ENCODE results near the gene PYDC2.
"Not testable (repeated sequence)": the region's sequence is repeated elsewhere in the genome, so short reads cannot be mapped to it uniquely, and the experiment has no call there.

PYDC2 gene

DNA sequence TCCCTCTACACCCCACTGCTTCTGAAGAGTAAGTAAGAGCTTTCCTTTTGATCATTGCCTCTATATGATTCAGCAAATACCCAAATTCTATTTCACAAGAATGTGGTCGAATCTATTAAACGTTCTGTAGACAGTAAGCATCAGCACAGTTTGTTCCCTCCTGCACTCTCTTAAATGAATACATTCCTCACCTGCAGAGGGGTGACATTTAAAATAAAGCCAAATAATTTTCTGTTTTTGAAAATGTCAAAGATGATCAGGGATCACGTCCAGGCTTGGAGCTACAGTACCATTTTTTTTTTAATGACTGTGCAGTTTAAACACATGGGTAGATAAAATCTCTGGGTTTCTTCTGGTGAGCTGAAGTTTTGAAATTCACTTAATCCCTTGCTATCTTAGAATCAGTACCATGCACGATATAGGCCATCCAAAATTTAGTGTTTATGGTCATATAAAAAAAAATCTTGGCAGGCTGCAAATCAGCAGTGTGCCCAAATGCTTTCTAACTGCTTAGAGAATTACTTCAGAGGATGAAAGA, 12.8 kb downstream of the PYDC2 start:
- TF ChIP-seq, protein P1, sequence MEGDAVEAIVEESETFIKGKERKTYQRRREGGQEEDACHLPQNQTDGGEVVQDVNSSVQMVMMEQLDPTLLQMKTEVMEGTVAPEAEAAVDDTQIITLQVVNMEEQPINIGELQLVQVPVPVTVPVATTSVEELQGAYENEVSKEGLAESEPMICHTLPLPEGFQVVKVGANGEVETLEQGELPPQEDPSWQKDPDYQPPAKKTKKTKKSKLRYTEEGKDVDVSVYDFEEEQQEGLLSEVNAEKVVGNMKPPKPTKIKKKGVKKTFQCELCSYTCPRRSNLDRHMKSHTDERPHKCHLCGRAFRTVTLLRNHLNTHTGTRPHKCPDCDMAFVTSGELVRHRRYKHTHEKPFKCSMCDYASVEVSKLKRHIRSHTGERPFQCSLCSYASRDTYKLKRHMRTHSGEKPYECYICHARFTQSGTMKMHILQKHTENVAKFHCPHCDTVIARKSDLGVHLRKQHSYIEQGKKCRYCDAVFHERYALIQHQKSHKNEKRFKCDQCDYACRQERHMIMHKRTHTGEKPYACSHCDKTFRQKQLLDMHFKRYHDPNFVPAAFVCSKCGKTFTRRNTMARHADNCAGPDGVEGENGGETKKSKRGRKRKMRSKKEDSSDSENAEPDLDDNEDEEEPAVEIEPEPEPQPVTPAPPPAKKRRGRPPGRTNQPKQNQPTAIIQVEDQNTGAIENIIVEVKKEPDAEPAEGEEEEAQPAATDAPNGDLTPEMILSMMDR (IDR thresholded peaks at IDR 0.05; ENCODE audit: insufficient read depth, low read length, poor library complexity, severe bottlenecking): no peak
- TF ChIP-seq EZH2phosphoT487 (conservative IDR thresholded peaks at IDR 0.05; ENCODE audit: low read length): no peak
- H3K9me3 ChIP-seq (ENCODE audit: insufficient read depth, low read length): no peaks in the 10 kb centered on the region

DNA sequence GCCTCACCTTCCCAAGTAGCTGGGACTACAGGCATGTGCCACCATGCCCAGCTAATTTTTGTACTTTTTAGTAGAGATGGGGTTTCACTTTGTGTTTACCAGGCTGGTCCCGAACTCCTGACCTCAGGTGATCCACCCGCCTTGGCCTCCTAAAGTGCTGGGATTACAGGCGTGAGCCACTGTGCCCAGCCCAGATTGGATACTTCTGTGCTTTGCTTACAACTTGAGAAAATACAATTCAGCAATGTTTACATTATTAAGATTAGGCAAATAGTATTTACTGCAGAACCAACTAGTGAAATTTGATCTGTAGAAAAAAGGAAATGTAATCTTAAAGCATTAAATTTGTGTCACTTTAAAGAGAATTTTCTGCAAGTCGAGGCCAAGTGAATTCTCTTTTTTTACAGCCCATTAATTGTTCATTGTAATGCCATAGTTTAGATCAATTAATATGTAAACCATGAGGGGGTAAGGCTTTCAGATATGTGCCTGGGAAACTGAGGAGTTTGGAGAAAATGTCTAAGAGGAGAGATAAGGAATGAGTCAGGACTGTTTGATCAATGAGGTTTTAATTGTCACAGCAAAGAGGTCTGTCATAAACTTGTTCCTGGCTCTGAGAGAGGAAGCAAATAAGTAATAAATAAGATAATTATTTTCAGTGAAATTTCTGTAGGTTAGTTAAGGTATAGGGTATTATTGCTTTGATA, 15.3 kb downstream of the PYDC2 start:
- no peak for TF ChIP-seq EZH2phosphoT487 (conservative IDR thresholded peaks at IDR 0.05; ENCODE audit: low read length)
- TF ChIP-seq, protein P1 (IDR thresholded peaks at IDR 0.05; ENCODE audit: insufficient read depth, low read length, poor library complexity, severe bottlenecking): no peak
- H3K27me3 ChIP-seq (ENCODE audit: low read length): no peaks in the 10 kb centered on the region

More for the DNA sequence above, 12.8 kb downstream of the PYDC2 start:
- Histone ChIP-seq H3K4me2 (ENCODE audit: low read depth, low read length, poor library complexity, severe bottlenecking) (no peak overlapping the region), H3K9me2 (replicated peaks; ENCODE audit: insufficient read depth, low read length) (no peaks in the 10 kb centered on the region), H3K4me3 (ENCODE audit: insufficient read depth, low read length, poor library complexity, severe bottlenecking) (no peak overlapping the region), H3K79me2 (ENCODE audit: insufficient read depth, low read length) (no peaks in the 10 kb centered on the region), H3K36me3 (ENCODE audit: low read length) (no peaks in the 10 kb centered on the region), H2AFZ (ENCODE audit: low read depth, low read length, severe bottlenecking) (no peak overlapping the region), H3F3A (ENCODE audit: insufficient read depth) (no peaks in the 10 kb centered on the region), H4K20me1 (ENCODE audit: low read depth, low read length) (no peaks in the 10 kb centered on the region), H3K9ac (ENCODE audit: low read length) (no peak overlapping the region), H3K27ac (ENCODE audit: low read depth, low read length) (no peak overlapping the region), H3K27me3 (ENCODE audit: low read length) (no peaks in the 10 kb centered on the region)

DNA sequence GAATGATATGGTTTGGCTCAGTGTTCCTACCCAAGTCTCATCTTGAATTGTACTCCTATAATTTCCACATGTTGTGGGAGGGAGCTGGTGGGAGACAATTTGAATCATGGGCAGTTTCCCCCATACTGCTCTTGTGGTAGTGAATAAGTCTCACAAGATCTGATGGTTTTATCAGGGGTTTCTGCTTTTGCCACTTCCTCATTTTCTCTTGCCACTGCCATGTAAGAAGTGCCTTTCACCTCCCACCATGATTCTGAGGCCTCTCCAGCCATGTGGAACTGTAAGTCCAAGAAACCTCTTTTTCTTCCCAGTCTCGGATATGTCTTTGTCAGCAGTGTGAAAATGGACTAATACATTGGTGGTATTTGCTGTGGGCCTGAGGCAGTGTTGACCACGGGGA, 23.0 kb downstream of the PYDC2 start:
- not testable (repeated sequence) for H3K4me2 ChIP-seq (ENCODE audit: low read depth, low read length, poor library complexity, severe bottlenecking); H3K79me2 ChIP-seq (ENCODE audit: insufficient read depth, low read length); H4K20me1 ChIP-seq (ENCODE audit: low read depth, low read length); H2AFZ ChIP-seq (ENCODE audit: low read depth, low read length, severe bottlenecking); H3K9me3 ChIP-seq (ENCODE audit: insufficient read depth, low read length); H3F3A ChIP-seq (ENCODE audit: insufficient read depth); H3K9me2 ChIP-seq (replicated peaks; ENCODE audit: insufficient read depth, low read length); H3K4me3 ChIP-seq (ENCODE audit: insufficient read depth, low read length, poor library complexity, severe bottlenecking); H3K9ac ChIP-seq (ENCODE audit: low read length); H3K27ac ChIP-seq (ENCODE audit: low read depth, low read length); H3K36me3 ChIP-seq (ENCODE audit: low read length); H3K27me3 ChIP-seq (ENCODE audit: low read length)

More for the DNA sequence above, 15.3 kb downstream of the PYDC2 start:
- H2AFZ ChIP-seq (ENCODE audit: low read depth, low read length, severe bottlenecking): peak overlapping the region; percentile 9
- no peaks in the 10 kb centered on the region for H3K36me3 ChIP-seq (ENCODE audit: low read length)
- H3K9me2 ChIP-seq (replicated peaks; ENCODE audit: insufficient read depth, low read length): no peaks in the 10 kb centered on the region
- no peaks in the 10 kb centered on the region for H3F3A ChIP-seq (ENCODE audit: insufficient read depth)
- H4K20me1 ChIP-seq (ENCODE audit: low read depth, low read length): no peaks in the 10 kb centered on the region
- no peaks in the 10 kb centered on the region for H3K79me2 ChIP-seq (ENCODE audit: insufficient read depth, low read length)
- no peak overlapping the region for H3K9ac ChIP-seq (ENCODE audit: low read length)
- H3K9me3 ChIP-seq (ENCODE audit: insufficient read depth, low read length): no peaks in the 10 kb centered on the region; the same call in 1 of the 2 replicates
- H3K27ac ChIP-seq (ENCODE audit: low read depth, low read length): no peak overlapping the region
- H3K4me2 ChIP-seq (ENCODE audit: low read depth, low read length, poor library complexity, severe bottlenecking): no peak overlapping the region
- H3K4me3 ChIP-seq (ENCODE audit: insufficient read depth, low read length, poor library complexity, severe bottlenecking): no peak overlapping the region

DNA sequence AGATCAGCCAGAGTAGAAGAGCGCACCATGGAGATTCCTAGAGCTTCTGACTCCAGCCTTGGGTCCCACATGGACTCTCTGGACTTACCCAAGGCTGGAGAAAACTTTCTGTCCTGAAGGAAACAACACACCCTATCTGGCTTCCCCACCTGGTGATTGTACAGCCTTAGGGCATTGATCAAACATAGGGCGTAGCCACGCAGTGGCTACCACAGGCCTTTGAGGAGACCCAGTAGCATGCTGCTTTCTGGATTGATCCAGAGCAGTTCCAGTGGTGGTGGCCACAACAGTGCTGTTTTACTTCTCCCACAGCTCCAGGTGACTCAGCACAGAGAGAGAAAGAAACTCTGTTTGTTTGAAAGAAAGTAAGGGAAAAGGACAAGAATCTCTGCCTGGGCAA, 23.5 kb downstream of the PYDC2 start:
- H4K20me1 ChIP-seq (ENCODE audit: low read depth, low read length): no peaks in the 10 kb centered on the region
- H3K4me3 ChIP-seq (ENCODE audit: insufficient read depth, low read length, poor library complexity, severe bottlenecking): no peak overlapping the region
- no peak overlapping the region for H3K4me2 ChIP-seq (ENCODE audit: low read depth, low read length, poor library complexity, severe bottlenecking)
- H3K9ac ChIP-seq (ENCODE audit: low read length): no peak overlapping the region
- H3F3A ChIP-seq (ENCODE audit: insufficient read depth): no peaks in the 10 kb centered on the region
- H3K36me3 ChIP-seq (ENCODE audit: low read length): no peaks in the 10 kb centered on the region
- H3K27me3 ChIP-seq (ENCODE audit: low read length): no peaks in the 10 kb centered on the region
- H3K79me2 ChIP-seq (ENCODE audit: insufficient read depth, low read length): no peaks in the 10 kb centered on the region
- no peaks in the 10 kb centered on the region for H3K9me2 ChIP-seq (replicated peaks; ENCODE audit: insufficient read depth, low read length)
- peaks cover 8% of the 10 kb centered on the region; the same call in 1 of the 2 replicates for H3K9me3 ChIP-seq (ENCODE audit: insufficient read depth, low read length)
- no peak overlapping the region for H3K27ac ChIP-seq (ENCODE audit: low read depth, low read length)
- H2AFZ ChIP-seq (ENCODE audit: low read depth, low read length, severe bottlenecking): no peak overlapping the region
- TF ChIP-seq, protein P1 (IDR thresholded peaks at IDR 0.05; ENCODE audit: insufficient read depth, low read length, poor library complexity, severe bottlenecking): no peak

All from SU-DHL-6 (cell line).